Prostate gland (tissue), 2 donors: ENCODE measurements around the gene GSE1. TPM values are rescaled to one million over a fixed set of nuclear protein-coding genes. Genes with fewer than 3 reads are reported as not detected.

ENCODE experiments used
- DNase-seq: peaks from one replicate; pipeline ENCODE4 v3.0.0-alpha.2; 2019; ENCODE audit warnings: low spot score
- H3K27ac ChIP-seq, 2 donors: fragments of 200-600 bp; sonication (generic); 2 replicates each; pipeline ENCODE4 v1.5.1; 2017 to 2019
- H3K27me3 ChIP-seq: fragments of 200-600 bp; sonication (generic); replicated peaks from 2 replicates; pipeline ENCODE4 v1.5.1; 2019; ENCODE audit not compliant: insufficient read depth
- H3K36me3 ChIP-seq, 2 donors: fragments of 200-600 bp; sonication (generic); 1 replicate in 1 of 2; 2 replicates in 1 of 2; pipeline versions ENCODE4 v1.5.1 to v1.8.1; 2017 to 2019
- H3K4me1 ChIP-seq: fragments of 200-600 bp; sonication (generic); replicated peaks from 2 replicates; pipeline ENCODE4 v1.5.1; 2019
- H3K4me3 ChIP-seq, 2 donors: fragments of 200-600 bp; sonication (generic); 2 replicates each; pipeline ENCODE4 v1.5.1; 2017 to 2019
- H3K9me3 ChIP-seq: fragments of 200-600 bp; sonication (generic); 2 replicates; pipeline ENCODE4 v1.5.1; 2017
- POLR2A ChIP-seq: fragments of 450-650 bp; IDR thresholded peaks from one replicate; pipeline ENCODE4 v1.6.1; 2016; ENCODE audit warnings: antibody characterized with exemption, mild to moderate bottlenecking
- POLR2AphosphoS5 ChIP-seq: sonication (generic); formaldehyde crosslinking; IDR thresholded peaks from one replicate; pipeline ENCODE4 v1.6.1; 2017; ENCODE audit warnings: antibody characterized with exemption
- WGBS: methylation state at CpG from one replicate; pipeline ENCODE4 v1.1.5; 2018; 5-methylcytosine and 5-hydroxymethylcytosine counted together
- intact Hi-C: fragments of 100-400 bp; cut with DNase I; formaldehyde crosslinking; loops from one replicate; pipeline ENCODE4 v1.14.2; 2022
- total RNA-seq, 2 donors: library from RNA; depleted of rRNA; stranded (reverse); fragments of >200 nt; gene quantifications; one replicate each; pipeline ENCODE4 v1.1.0, GENCODE V29; 2016
- TF ChIP-seq, protein P1 (sequence below), 4 experiments: fragments of 200-600 bp in 2 of 4; fragments of 450-650 bp in 2 of 4; sonication (generic) in 2 of 4; IDR thresholded peaks; 1 replicate in 3 of 4; 2 replicates in 1 of 4; pipeline ENCODE4 v1.5.1; 2016 to 2019; ENCODE audit warnings: antibody characterized with exemption in 4 of 4, mild to moderate bottlenecking in 2 of 4, moderate library complexity in 2 of 4

Gene GSE1
- total RNA-seq, 2 donors from 2014 or later: 41.4 to 146 TPM

DNA sequence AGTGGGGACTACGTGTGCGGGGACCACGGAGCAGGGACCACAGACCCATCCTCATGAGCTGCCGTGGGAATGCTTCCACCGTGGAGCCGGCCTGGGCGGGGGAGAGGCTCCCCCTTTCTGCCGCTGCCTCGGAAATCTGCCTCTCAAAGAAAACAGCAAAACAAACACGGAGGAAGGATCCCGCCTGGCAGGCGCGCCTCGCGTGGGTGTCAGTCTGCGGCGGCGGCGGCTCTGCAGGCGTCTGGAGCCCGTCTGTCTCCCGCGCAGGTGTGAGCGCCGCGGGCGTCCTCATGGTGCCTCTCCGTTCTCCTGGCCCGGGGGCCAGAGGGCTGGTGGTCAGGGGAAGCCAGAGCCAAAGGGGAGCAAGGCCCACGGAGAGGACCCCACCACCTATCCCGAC, 27.5 kb downstream of the GSE1 start:
- Histone ChIP-seq H3K4me1 (peaks cover 41% of the 10 kb centered on the region), H3K27ac (peak overlapping the region in 1 of 2 donors; percentile 50)

GRCh38 chr16:85641305-85641704, 28.2 kb downstream of the GSE1 start:
- no peak for TF ChIP-seq POLR2A
- TF ChIP-seq, protein P1, sequence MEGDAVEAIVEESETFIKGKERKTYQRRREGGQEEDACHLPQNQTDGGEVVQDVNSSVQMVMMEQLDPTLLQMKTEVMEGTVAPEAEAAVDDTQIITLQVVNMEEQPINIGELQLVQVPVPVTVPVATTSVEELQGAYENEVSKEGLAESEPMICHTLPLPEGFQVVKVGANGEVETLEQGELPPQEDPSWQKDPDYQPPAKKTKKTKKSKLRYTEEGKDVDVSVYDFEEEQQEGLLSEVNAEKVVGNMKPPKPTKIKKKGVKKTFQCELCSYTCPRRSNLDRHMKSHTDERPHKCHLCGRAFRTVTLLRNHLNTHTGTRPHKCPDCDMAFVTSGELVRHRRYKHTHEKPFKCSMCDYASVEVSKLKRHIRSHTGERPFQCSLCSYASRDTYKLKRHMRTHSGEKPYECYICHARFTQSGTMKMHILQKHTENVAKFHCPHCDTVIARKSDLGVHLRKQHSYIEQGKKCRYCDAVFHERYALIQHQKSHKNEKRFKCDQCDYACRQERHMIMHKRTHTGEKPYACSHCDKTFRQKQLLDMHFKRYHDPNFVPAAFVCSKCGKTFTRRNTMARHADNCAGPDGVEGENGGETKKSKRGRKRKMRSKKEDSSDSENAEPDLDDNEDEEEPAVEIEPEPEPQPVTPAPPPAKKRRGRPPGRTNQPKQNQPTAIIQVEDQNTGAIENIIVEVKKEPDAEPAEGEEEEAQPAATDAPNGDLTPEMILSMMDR (IDR thresholded peaks at IDR 0.05): no peak
- no peak for TF ChIP-seq POLR2AphosphoS5
- Histone ChIP-seq H3K27me3 (no peaks in the 10 kb centered on the region), H3K4me3 (no peak overlapping the region), H3K27ac (peak overlapping the region in 1 of 2 donors; percentile 4), H3K36me3 (no peaks in the 10 kb centered on the region), H3K9me3 (no peaks in the 10 kb centered on the region), H3K4me1 (peaks cover 37% of the 10 kb centered on the region)
- 78% methylated on average over 23 of the region's 24 CpGs for WGBS
- DNase-seq: no peak
- intact Hi-C loops: no loop called here

More for the DNA sequence above, 27.5 kb downstream of the GSE1 start:
- no peak for TF ChIP-seq POLR2A
- TF ChIP-seq, protein P1 (IDR thresholded peaks at IDR 0.05): no peak
- TF ChIP-seq POLR2AphosphoS5: no peak
- DNase-seq: no peak
- intact Hi-C loops: no loop called here
- no peaks in the 10 kb centered on the region for H3K27me3 ChIP-seq
- WGBS: 48% methylated on average over 31 of the region's 31 CpGs
- no peaks in the 10 kb centered on the region for H3K36me3 ChIP-seq
- no peaks in the 10 kb centered on the region for H3K9me3 ChIP-seq
- no peak overlapping the region for H3K4me3 ChIP-seq

DNA sequence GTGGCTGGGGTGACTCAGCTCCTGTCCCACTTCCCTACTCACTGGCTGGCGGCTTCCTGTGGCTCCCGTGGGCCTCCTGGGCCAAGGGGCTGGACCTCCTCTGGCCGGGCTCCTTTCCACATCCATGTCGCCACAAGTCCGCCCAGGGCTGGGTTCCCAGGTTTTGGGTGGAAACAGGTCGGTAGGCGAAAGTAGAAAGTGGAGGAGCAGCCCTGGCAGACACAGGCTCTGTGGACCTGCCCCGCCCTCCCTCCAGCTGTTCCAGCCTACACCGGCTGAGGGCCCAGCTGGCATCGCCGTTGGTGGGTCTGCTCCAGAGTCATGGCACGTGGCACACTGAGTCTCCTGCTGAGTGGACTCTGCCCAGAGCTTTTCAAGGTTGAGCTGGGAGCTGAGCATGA, 28.7 kb downstream of the GSE1 start:
- peak; percentile 49 for TF ChIP-seq POLR2AphosphoS5
- no peak for TF ChIP-seq POLR2A
- TF ChIP-seq, protein P1 (IDR thresholded peaks at IDR 0.05): peak in 1 of 4 experiments; percentile 7
- H3K27ac ChIP-seq: peak overlapping the region in 1 of 2 donors; percentile 4
- H3K9me3 ChIP-seq: no peaks in the 10 kb centered on the region
- peak; percentile 66 for DNase-seq
- no peaks in the 10 kb centered on the region for H3K27me3 ChIP-seq
- intact Hi-C loops: no loop called here
- H3K36me3 ChIP-seq: no peaks in the 10 kb centered on the region
- H3K4me3 ChIP-seq: no peak overlapping the region
- WGBS: 33% methylated on average over 12 of the region's 12 CpGs
- peaks cover 37% of the 10 kb centered on the region for H3K4me1 ChIP-seq

DNA sequence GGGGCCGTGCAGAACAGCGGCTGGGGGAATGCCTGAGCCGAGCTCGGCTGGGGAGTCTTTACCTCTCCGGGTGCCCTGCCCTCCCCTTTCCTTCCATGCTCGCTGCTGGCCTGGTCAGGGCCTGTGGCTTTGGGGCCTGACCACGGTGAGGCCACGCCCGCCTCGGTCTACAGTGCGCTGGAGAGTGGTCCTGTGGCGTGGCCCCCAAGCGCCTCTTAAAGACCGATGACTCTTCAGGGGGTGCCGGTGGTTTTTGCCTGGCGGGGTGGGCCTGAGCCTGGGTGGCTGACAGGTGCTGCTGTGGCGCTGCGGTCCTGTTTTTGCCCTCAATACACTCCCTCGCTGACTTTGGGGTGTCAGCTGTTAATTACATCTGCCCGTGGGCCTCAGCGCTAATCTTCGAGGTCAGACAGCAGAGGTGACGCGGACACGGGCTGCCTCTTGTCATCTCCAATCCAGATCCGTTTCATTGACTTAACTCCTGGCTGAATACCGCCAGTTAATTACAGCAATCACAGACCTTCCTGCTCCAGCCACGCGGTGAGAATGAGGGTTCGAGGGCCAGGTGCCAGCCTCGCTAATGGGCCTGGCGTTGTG, 29.7 kb downstream of the GSE1 start:
- intact Hi-C loops: no loop called here
- no peak for DNase-seq
- H3K4me1 ChIP-seq: peaks cover 36% of the 10 kb centered on the region

More for the DNA sequence above, 29.7 kb downstream of the GSE1 start:
- no peaks in the 10 kb centered on the region for H3K27me3 ChIP-seq
- no peak overlapping the region for H3K4me3 ChIP-seq
- TF ChIP-seq, protein P1 (IDR thresholded peaks at IDR 0.05): no peak
- no peak for TF ChIP-seq POLR2AphosphoS5
- TF ChIP-seq POLR2A: no peak
- no peaks in the 10 kb centered on the region for H3K36me3 ChIP-seq
- no peak overlapping the region for H3K27ac ChIP-seq
- WGBS: 90% methylated on average over 32 of the region's 32 CpGs
- H3K9me3 ChIP-seq: no peaks in the 10 kb centered on the region
